Neural cell (in vitro differentiated cells): Measurements from ENCODE around the gene BCL2.

Experiments
- EZH2 ChIP-seq: fragments of 200-600, 300-800 bp; shearing (Covaris generic), sonication (generic); IDR thresholded peaks from 2 replicates; pipeline ENCODE4 v1.6.1; 2014; ENCODE audit warnings: antibody characterized with exemption, low read length, borderline replicate concordance, mild to moderate bottlenecking; ENCODE audit not compliant: insufficient read depth, poor library complexity, severe bottlenecking
- TF ChIP-seq, protein P1 (sequence below): fragments of 450-650 bp; IDR thresholded peaks from 2 replicates; pipeline ENCODE4 v1.5.1; 2014; ENCODE audit warnings: antibody characterized with exemption, mild to moderate bottlenecking, moderate library complexity; ENCODE audit not compliant: poor library complexity, severe bottlenecking
- TF ChIP-seq, protein P2 (sequence below): IDR thresholded peaks from 2 replicates; pipeline ENCODE4 v1.6.1; 2012; ENCODE audit warnings: borderline replicate concordance

DNA sequence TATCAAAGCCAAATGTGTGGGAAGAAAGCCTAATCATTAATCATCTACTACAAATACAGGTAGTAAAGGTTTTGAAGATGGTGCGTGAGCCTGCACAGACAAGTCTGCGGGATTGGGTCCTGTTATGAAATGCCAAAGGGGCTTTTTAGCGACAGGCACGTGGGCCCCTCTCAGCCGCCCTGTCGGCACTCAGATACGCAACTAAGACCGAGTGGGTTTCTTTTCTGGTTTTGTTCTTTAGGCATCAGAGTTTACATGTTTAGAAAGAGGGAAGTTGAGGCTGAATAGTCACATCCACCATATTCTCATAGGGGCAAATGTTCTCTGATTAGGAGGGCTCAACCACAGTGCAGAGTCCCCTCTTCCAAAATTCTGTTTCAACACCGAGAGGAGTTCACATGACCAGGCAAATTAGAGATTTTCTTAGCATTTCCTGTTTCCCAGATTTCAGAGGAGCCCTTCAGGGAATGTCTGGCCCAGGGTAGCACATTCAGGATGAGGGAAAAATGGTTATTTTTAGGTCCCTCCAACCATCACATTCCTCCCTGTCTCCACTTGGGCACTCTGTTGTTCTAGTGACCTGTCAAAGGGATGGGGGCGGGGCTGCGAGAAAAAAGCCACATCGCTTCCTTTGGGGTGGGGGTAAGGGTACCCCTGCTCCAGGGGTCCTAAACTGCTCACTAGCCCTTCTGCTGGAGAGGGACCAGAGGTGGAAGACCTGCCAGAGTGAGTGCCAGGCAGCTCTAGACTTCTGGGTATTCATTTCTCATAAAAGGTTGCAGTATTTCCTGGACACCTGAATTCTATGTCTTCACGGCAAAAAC, 159.2 kb downstream of the BCL2 start:
- TF ChIP-seq, protein P1, sequence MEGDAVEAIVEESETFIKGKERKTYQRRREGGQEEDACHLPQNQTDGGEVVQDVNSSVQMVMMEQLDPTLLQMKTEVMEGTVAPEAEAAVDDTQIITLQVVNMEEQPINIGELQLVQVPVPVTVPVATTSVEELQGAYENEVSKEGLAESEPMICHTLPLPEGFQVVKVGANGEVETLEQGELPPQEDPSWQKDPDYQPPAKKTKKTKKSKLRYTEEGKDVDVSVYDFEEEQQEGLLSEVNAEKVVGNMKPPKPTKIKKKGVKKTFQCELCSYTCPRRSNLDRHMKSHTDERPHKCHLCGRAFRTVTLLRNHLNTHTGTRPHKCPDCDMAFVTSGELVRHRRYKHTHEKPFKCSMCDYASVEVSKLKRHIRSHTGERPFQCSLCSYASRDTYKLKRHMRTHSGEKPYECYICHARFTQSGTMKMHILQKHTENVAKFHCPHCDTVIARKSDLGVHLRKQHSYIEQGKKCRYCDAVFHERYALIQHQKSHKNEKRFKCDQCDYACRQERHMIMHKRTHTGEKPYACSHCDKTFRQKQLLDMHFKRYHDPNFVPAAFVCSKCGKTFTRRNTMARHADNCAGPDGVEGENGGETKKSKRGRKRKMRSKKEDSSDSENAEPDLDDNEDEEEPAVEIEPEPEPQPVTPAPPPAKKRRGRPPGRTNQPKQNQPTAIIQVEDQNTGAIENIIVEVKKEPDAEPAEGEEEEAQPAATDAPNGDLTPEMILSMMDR, result no peak
- no peak for TF ChIP-seq EZH2
- TF ChIP-seq, protein P2, sequence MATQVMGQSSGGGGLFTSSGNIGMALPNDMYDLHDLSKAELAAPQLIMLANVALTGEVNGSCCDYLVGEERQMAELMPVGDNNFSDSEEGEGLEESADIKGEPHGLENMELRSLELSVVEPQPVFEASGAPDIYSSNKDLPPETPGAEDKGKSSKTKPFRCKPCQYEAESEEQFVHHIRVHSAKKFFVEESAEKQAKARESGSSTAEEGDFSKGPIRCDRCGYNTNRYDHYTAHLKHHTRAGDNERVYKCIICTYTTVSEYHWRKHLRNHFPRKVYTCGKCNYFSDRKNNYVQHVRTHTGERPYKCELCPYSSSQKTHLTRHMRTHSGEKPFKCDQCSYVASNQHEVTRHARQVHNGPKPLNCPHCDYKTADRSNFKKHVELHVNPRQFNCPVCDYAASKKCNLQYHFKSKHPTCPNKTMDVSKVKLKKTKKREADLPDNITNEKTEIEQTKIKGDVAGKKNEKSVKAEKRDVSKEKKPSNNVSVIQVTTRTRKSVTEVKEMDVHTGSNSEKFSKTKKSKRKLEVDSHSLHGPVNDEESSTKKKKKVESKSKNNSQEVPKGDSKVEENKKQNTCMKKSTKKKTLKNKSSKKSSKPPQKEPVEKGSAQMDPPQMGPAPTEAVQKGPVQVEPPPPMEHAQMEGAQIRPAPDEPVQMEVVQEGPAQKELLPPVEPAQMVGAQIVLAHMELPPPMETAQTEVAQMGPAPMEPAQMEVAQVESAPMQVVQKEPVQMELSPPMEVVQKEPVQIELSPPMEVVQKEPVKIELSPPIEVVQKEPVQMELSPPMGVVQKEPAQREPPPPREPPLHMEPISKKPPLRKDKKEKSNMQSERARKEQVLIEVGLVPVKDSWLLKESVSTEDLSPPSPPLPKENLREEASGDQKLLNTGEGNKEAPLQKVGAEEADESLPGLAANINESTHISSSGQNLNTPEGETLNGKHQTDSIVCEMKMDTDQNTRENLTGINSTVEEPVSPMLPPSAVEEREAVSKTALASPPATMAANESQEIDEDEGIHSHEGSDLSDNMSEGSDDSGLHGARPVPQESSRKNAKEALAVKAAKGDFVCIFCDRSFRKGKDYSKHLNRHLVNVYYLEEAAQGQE, result no peak
